ENCODE results near the gene ATXN7L3.
A peak's percentile ranks its signal among the peaks of the same experiment; 100 is the strongest.
"Not testable (repeated sequence)": the region's sequence is repeated elsewhere in the genome, so short reads cannot be mapped to it uniquely, and the experiment has no call there.

ATXN7L3 gene

DNA sequence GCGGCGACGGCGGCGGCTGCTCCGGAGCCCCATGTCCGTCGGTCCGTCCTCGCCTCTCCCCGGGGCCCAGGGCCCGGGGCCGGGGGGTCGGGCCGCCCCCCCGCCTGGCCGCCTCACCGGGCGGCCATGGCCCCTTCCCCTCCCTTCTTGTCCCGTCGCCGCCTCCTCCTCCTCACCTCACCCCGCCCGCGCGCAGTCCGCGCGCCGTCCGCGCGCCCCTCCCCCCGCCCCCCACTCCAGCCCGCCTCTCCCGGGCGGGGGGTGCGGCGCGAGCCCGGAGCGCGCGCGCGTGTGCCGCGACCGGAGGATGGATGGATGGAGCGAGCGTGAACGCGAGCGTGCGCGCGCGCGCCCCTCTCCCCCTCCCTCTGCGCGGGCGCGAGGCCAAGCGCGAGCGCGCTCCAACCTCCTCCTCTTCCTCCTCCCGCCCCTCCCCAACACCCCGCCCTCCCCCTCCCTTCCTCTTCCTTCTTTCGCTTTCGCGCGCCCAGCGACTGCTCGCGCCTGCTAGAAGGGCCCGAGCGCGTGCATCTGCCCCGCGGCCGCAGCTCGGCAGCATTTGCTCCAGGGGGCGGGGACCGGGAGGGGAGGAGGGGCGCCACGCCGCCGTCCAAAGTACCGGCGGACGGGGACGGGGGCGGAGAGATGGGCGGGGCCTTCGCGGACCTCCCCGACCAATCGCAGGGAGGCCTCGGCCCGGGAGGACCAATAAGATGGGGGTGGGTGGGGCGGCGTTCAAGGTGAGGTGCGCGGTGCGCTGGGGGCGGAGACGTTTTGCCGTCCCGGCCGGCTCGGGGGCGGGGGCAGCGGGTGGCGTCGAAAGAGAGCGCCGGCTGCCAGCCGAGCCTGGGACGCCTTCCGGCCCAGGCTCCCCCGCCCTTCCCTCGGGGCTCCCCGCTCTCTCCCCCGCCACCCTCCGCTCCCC is at the start of gene ATXN7L3:
Gene ATXN7L3, minus strand, starts transcription at position 332 of the 925 bp plus-strand sequence. CDS start 1,814 bp downstream, outside the sequence.
- DNase-seq = peak; percentile 97 to 99

- DNase-seq = no peak
These were observed 48.4 kb upstream of the ATXN7L3 start for GRCh38 chr17:44247876-44248736.

GRCh38 chr17:44247440-44247841 is 47.8 kb upstream of the ATXN7L3 start:
- no peak for DNase-seq

DNA sequence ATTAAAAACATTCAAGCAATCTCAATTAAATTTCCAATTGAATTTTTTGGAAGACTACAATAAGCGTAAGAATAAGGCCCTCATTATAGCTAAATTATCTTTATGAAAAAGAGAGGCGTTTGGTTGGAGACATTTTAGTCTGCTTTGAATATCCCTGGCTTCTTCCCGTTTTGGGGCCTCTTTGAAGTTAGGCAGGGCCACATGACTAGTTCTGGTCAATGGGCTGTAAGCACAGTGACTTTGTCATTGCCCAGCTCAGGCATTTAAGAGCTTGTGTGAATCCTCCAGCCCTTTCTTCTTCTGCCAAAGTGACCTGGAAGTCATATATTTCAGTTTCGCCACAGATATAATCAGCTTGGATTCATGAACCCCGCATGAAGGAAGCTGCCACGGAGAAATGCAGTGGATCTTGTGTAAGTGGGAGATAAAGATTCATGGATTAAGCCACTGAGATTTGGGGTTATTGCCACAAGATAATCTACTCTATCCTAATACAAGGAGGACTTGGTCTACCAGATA is 41.5 kb upstream of the ATXN7L3 start:
- DNase-seq = no peak

DNA sequence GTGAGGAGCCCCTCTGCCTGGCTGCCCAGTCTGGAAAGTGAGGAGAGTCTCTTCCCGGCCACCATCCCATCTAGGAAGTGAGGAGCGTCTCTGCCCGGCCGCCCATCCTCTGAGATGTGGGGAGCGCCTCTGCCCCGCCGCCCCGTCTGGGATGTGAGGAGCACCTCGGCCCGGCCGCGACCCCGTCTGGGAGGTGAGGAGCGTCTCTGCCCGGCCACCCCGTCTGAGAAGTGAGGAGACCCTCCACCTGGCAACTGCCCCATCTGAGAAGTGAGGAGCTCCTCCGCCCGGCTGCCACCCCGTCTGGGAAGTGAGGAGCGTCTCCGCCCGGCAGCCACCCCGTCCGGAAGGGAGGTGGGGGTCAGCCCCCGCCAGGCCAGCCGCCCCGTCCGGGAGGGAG is 38.2 kb upstream of the ATXN7L3 start:
- DNase-seq = not testable (repeated sequence)

GRCh38 chr17:44236444-44236991 is 36.8 kb upstream of the ATXN7L3 start:
- DNase-seq = no peak

- DNase-seq = no peak
These were observed 35.9 kb upstream of the ATXN7L3 start for GRCh38 chr17:44235583-44235936.

DNA sequence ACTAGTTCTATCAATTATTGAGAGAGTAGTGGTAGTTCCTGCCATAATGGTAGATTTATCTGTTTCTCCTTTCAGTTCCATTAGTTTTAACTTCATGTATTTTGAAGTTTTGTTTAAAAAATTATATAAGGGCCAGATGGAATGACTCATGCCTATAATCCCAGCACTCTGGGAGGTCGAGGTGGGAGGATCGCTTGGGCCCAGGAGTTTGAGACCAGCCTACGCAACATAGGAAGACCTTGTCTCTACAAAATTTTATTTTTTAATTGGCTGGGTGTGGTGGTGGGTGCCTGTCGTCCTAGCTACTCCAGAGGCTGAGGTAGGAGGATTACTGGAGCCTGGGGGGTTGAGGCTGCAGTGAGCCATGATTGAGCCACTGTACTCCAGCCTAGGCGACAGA is 33.9 kb upstream of the ATXN7L3 start:
- DNase-seq = no peak

DNA sequence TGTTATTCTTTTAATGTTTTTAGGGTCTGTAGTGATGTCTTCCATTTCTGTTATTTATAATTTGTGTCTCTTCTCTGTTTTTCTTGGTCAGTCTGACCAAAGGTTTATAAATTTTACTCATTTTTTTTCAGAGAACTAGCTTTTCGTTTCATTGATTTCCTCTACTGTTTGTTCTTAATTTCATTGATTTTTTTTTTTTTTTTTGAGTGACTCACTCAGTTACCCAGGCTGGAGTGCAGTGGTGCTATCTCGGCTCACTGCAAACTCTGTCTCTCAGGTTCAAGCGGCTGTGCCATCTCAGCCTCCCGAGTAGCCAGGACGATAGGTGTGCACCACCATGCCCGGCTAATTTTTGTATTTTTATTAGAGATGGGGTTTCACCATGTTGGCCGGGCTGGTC is 32.4 kb upstream of the ATXN7L3 start:
- no peak for DNase-seq

DNA sequence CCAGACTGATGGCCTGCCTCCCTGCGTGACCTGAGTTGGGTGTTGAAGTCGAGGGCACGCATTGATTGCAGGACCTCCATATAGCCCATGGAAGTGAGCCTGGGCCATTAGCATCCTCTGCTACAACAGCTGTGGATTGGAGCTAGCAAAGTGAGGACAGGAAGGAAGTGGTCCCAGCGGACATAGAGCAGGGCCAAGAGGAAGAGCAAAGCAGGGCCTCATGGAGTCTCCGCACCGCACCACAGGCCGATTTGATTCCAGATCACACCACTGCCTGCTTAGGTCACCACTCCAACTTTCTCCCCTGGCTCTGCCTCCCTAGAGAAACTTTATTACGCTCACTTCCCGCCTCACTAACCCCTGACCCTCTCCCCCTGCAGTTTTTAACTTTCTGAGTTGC is 30.5 kb upstream of the ATXN7L3 start:
- DNase-seq = no peak

- DNase-seq = no peak
These were observed 29.4 kb upstream of the ATXN7L3 start for GRCh38 chr17:44229090-44229489.

DNA sequence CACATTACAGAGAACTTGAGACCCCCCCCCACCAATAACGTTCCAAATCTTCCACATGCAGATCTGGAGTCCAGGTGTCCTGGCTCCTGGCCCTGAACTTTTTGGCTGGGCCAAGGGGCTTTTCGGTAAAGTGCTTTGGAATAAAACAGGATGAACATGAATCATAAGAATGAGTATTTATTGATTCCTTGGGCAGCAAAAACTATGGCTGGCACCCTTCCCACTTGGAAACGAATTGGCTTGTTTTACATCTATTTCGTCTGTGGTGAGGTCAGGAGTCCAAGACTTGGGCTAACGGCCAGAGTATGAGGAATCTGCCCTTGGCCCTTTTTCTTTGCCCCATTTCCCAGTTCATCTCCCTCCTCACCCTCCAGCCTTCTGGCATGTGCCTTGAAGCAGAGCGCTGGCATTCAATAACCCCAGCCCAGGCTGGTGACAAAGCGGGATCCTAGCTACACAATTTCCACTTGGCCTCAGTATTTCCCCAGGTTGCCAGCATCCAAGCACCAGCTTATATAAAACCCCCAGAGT is 23.9 kb upstream of the ATXN7L3 start:
- DNase-seq = no peak

DNA sequence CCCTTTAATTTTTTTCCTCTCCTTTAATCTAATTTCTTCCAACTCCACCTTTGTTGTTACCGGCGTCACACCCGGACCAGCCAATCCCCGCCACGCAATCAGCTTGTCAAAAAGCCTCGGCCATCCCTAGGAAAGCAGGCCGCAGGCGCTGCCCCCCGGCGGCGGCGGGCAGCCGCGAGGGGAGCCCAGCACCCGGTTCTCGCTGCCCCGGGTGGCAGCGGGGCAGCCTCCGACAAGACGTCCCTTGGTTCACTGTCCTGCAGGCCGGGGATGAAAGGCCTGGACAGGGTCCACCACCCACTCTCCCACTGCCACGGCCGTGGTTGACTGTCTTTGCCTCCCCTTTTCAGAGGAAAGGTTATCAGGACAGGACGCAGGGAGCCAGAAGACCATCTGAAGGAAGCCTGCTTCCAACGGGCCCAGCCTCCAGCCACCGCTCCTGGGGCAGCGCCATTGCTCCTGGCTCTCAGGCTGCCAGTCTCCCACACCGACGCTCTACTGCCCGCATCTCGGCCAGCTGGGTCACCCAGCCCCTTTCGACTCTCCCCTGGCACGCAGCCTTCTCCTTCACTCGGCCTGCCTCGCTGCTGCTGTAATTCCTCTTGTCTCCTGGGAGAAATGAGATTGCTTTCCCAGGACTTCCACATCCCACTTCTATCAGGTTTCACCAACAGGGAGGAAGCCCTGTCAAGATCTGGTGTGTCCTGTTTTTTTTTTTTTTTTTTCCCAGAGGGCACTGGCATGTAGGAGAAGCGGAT is 22.6 kb upstream of the ATXN7L3 start:
- DNase-seq = peak; percentile 61 to 81

- no peak for DNase-seq
These were observed 22.1 kb upstream of the ATXN7L3 start for GRCh38 chr17:44221862-44222111.

DNA sequence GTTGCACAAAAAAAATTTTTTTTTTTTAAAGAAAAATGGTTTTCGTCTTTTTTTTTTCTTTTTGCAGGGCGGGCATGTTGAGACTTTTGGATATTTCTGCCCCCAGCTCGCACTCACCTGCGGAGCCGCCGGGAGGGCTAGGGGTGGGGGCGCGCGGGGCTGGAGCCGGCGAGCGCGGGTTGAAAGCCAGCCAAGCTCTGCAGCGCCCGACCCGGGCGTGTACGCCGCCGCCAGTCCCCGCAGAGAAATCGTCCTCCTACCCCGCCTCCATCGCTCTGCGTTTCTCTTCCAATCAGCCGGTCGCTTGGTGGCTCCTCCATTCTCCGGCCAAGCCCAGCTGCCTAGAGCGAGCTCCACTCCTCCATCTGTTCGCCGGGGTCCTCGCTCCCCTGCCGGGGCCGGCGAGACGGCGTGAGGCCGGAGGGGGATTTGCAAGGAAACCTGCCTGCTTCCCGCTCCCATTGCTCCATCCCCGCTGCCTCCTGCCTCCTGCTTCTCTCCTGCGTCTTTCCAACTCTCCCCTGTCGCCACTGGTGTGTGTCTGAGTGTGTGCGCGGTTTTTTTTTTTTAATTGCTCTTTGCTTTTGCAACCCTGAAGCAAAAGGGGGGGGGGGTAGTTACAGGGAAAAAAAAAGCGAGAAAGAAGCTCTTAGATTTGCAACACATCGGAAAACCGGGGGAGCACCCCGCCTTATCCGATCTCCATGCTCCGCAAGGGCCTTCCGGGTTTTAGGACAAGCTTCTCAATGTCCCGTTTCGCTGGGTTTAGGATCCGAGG is 21.6 kb upstream of the ATXN7L3 start:
- peak; percentile 57 to 83 for DNase-seq

DNA sequence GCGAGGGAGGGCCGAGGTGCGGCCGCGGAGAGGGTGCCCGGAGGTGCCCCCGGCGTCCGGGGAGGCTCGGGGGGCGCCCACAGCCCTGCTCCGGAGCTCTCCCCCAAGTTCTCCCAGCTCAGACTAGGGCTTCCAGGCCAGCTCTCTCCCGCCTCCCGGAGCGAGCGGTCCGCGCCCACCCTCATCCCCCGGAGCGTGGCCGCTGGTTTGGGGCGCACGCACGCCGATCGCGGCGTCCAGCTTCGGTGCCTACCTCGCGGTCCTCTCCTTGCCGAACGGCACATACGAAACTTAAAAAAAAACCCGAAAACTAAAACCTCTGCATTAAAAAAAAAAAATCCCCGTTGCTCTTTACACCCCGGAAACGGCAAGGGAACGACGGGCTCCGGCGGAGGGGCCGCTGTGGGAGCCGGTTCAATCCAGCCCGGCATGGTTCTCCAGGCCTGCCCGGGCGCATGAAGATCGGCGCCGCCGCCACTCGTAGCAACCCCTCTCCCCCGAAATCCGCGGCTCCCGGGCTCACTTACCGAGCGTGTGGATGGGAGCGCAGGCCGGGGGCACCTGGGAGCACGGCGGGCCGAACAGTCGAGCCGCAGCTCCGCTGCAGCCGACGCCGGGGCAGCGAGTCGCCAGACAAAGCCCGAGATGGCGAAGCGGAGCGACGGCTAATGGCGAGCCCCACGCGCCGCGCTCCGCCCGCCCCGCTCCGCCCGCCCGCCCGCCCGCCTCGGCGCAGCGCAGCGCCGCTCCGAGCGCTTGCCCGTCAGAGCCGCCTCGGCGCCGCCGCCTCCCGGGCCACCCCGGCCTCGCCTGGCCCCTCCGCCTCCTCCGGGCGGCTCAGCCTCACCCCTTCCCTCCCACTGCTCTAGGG is 20.8 kb upstream of the ATXN7L3 start:
- DNase-seq = peak; percentile 48 to 70

GRCh38 chr17:44219616-44220212 is 20.0 kb upstream of the ATXN7L3 start, which contains the start of gene UBTF:
Gene UBTF, minus strand, starts transcription at chr17:44219675. Its CDS starts 1,446 bp downstream, at chr17:44218229.
- peak; percentile 70 to 78 for DNase-seq

GRCh38 chr17:44219108-44219615 is 19.5 kb upstream of the ATXN7L3 start:
- peak; percentile 57 to 73 for DNase-seq

DNA sequence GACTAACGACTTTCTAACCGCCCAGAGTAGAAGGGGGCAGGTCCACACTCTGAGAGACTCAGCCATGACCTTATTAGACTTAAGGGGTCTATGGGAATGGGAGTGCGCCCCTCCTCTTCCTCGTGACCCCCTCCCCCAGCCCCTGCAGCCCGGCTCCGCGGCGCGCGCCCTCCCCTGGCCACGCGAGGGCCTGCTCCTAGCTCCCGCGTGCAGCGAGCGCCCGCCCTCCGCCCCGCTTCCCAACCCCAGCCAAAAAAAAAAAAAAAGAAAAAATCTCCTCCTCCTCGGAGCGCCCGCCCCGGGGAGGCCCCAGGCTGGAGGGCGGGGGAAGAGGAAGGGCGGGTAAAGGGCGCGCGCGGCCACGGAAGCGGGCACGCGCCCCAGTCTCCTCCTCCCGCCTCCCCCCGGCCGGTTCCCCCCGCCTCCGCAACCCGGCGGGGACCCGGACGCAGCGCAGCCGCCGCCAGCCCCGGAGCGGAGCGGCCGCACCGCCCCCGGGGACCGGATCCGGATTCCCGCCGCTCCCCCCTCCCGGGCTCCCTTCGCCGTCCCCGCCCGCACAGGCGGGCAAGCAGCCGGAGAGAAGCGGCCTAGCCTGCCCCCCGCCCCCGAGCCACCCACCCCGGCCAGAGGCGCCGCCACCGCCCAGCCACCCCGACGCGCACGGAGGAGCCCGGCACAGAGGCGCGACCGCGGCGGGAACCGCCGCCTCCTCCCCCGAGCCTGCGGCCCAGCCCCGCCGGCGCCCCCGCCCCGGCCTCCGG is 18.8 kb upstream of the ATXN7L3 start:
- peak; percentile 87 to 90 for DNase-seq
